NT2/D1 (cell line): ENCODE measurements around the gene CHCHD1.

Source experiments
- SUZ12 ChIP-seq: IDR thresholded peaks from 2 replicates; pipeline ENCODE4 v1.6.1; 2011; ENCODE audit not compliant: insufficient read length, insufficient read depth; ENCODE audit errors: extremely low read depth
- ZNF274 ChIP-seq: IDR thresholded peaks from 2 replicates; pipeline ENCODE4 v1.6.1; 2011; ENCODE audit warnings: mild to moderate bottlenecking, low read depth, low read length

DNA sequence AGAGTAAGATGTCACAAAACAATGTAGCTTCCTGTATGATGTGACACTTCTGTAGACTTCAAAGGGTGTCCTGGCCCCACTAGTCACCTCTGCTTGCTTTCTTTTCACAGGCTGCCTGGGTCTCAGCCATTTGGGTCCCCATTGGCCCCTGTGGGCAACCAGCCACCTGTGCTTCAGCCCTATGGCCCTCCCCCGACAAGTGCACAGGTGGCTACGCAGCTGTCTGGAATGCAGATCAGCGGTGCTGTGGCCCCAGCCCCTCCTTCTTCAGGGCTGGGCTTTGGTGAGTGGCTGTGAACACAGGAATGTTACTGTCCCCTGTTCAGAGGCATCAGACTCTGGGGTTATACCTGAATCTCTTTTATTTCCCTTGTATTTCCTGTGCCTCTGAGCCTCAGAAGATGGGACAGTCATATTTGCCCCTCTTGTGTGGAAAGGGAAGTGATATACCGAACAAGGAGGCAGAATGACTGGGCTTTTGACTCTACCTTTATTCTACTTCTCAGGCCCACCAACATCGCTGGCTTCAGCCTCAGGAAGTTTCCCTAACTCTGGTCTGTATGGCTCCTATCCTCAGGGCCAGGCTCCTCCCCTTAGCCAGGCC lies 22.2 kb upstream of the CHCHD1 start:
- TF ChIP-seq ZNF274, result no peak
- TF ChIP-seq SUZ12, result no peak
